GM18867 (cell line): ENCODE results near the gene SULT4A1.

Experiments used
- ATAC-seq: cut with Tn5 transposase; IDR thresholded peaks from one replicate; pipeline ENCODE4 v1.9.1; 2021; ENCODE audit warnings: mild to moderate bottlenecking, moderate library complexity; ENCODE audit not compliant: unreplicated experiment

Gene SULT4A1

GRCh38 chr22:43862882-43863202 is 529 bp upstream of the SULT4A1 start:
- no peak for ATAC-seq

GRCh38 chr22:43861529-43861928 is 784 bp downstream of the SULT4A1 start:
- no peak for ATAC-seq

GRCh38 chr22:43860831-43861230 is 1.5 kb downstream of the SULT4A1 start:
- ATAC-seq, result no peak

GRCh38 chr22:43860126-43860525 is 2.2 kb downstream of the SULT4A1 start:
- no peak for ATAC-seq

- ATAC-seq, result no peak
Observed at GRCh38 chr22:43859621-43860020, 2.7 kb downstream of the SULT4A1 start.

GRCh38 chr22:43859176-43859575 is 3.1 kb downstream of the SULT4A1 start:
- ATAC-seq, result no peak

- no peak for ATAC-seq
Observed at GRCh38 chr22:43858156-43858895, 4.0 kb downstream of the SULT4A1 start.

GRCh38 chr22:43857367-43857766 is 4.9 kb downstream of the SULT4A1 start:
- no peak for ATAC-seq

GRCh38 chr22:43855431-43855830 is 6.9 kb downstream of the SULT4A1 start:
- no peak for ATAC-seq

GRCh38 chr22:43854786-43855271 is 7.5 kb downstream of the SULT4A1 start:
- ATAC-seq, result no peak

- ATAC-seq, result no peak
Observed at GRCh38 chr22:43854121-43854785, 8.1 kb downstream of the SULT4A1 start.

GRCh38 chr22:43853328-43853931 is 8.9 kb downstream of the SULT4A1 start:
- no peak for ATAC-seq

GRCh38 chr22:43852573-43853327 is 9.6 kb downstream of the SULT4A1 start:
- no peak for ATAC-seq

- no peak for ATAC-seq
Observed at GRCh38 chr22:43851979-43852307, 10.4 kb downstream of the SULT4A1 start.

GRCh38 chr22:43851058-43851978 is 11.0 kb downstream of the SULT4A1 start:
- no peak for ATAC-seq

- no peak for ATAC-seq
Observed at GRCh38 chr22:43850529-43850928, 11.8 kb downstream of the SULT4A1 start.

- no peak for ATAC-seq
Observed at GRCh38 chr22:43849731-43850130, 12.6 kb downstream of the SULT4A1 start.

- ATAC-seq, result no peak
Observed at GRCh38 chr22:43848366-43849171, 13.7 kb downstream of the SULT4A1 start.

- no peak for ATAC-seq
Observed at GRCh38 chr22:43847376-43848289, 14.7 kb downstream of the SULT4A1 start.
